Caco-2 (cell line): ENCODE results near the gene SLIT2. TPM values are rescaled to one million over a fixed set of nuclear protein-coding genes. Genes with fewer than 3 reads are reported as not detected.

ENCODE experiments used
- BruUV-seq: library from RNA; stranded (reverse); fragments of 400-500 nt; replicated peaks from 2 replicates; lab custom pipeline; 2021; lab: Mats Ljungman, UMichigan
- CTCF ChIA-PET: fragments of 300-600 bp; sonication (Branson Sonifier 250); formaldehyde crosslinking; loops from one replicate; lab custom pipeline; 2022; ENCODE audit warnings: antibody characterized with exemption; lab: Charles Lee
- POLR2A ChIA-PET: fragments of 300-600 bp; sonication (Branson Sonifier 250); formaldehyde crosslinking; loops from one replicate; lab custom pipeline; 2022; ENCODE audit warnings: antibody characterized with exemption; lab: Charles Lee
- DNase-seq, 2 experiments: peaks; one replicate each; pipeline versions ENCODE4 v3.0.0 to v3.0.0-alpha.2; 2020 to 2022
- H3K27me3 ChIP-seq: replicated peaks from 2 replicates; pipeline ENCODE4 v1.6.0; 2011; ENCODE audit warnings: low read length; ENCODE audit not compliant: control insufficient read depth, insufficient read depth
- H3K36me3 ChIP-seq: 2 replicates; pipeline ENCODE4 v1.5.1; 2011; ENCODE audit warnings: low read length; ENCODE audit not compliant: control insufficient read depth, insufficient read depth
- H3K4me1 ChIP-seq: fragments of 250-450 bp; sonication (Bioruptor Pico); 2 replicates; pipeline ENCODE4 v1.5.1; 2020; ENCODE audit warnings: mild to moderate bottlenecking
- H3K4me3 ChIP-seq: 2 replicates; pipeline ENCODE4 v1.5.1; 2011; ENCODE audit warnings: low read depth, mild to moderate bottlenecking, control low read depth, low read length
- H3K9me3 ChIP-seq: fragments of 250-450 bp; sonication (Bioruptor Pico); 2 replicates; pipeline ENCODE4 v1.5.1; 2020; ENCODE audit warnings: mild to moderate bottlenecking, moderate library complexity
- H3K27ac Mint-ChIP-seq: one replicate; pipeline ENCODE4 v1.8.0; 2022; ENCODE audit warnings: mixed read lengths; ENCODE audit not compliant: unreplicated experiment
- H3K27me3 Mint-ChIP-seq: one replicate; pipeline ENCODE4 v1.8.0; 2022; ENCODE audit warnings: mixed read lengths; ENCODE audit not compliant: insufficient read depth, unreplicated experiment
- H3K36me3 Mint-ChIP-seq: one replicate; pipeline ENCODE4 v1.8.0; 2022; ENCODE audit warnings: mild to moderate bottlenecking, mixed read lengths; ENCODE audit not compliant: insufficient read depth, unreplicated experiment
- H3K4me1 Mint-ChIP-seq: one replicate; pipeline ENCODE4 v1.8.0; 2022; ENCODE audit warnings: low read depth, mixed read lengths; ENCODE audit not compliant: unreplicated experiment
- H3K4me3 Mint-ChIP-seq: one replicate; pipeline ENCODE4 v1.8.0; 2022; ENCODE audit warnings: mild to moderate bottlenecking, moderate library complexity, mixed read lengths; ENCODE audit not compliant: unreplicated experiment
- H3K9me3 Mint-ChIP-seq: one replicate; pipeline ENCODE4 v1.8.0; 2022; ENCODE audit warnings: mixed read lengths; ENCODE audit not compliant: unreplicated experiment
- CTCF ChIP-seq, 2 experiments: fragments of 200-600 bp in 1 of 2; IDR thresholded peaks; 1 replicate in 1 of 2; 2 replicates in 1 of 2; pipeline versions ENCODE4 v1.5.1 to v1.8.0; 2011 to 2022; ENCODE audit warnings: antibody characterized with exemption in 1 of 2, control low read depth in 1 of 2, inconsistent platforms in 1 of 2, low read depth in 1 of 2, low read length in 1 of 2, mild to moderate bottlenecking in 1 of 2, moderate library complexity in 1 of 2; ENCODE audit not compliant: insufficient read depth in 1 of 2, severe bottlenecking in 1 of 2, unreplicated experiment in 1 of 2
- intact Hi-C: fragments of 100-400 bp; cut with micrococcal nuclease; formaldehyde crosslinking; loops from one replicate; pipeline ENCODE4 v1.10.0; 2022; ENCODE audit not compliant: unreplicated experiment
- total RNA-seq: library from RNA; stranded (reverse); gene quantifications from 2 replicates; pipeline ENCODE4 v1.2.3, GENCODE V29; 2022

Gene SLIT2
- total RNA-seq, 1 experiment from 2014 or later = 0.68 TPM

- intact Hi-C loops = no loop called here
- H3K27me3 ChIP-seq = no peaks in the 10 kb centered on the region; the same call in 1 of the 2 replicates
- Mint-ChIP-seq H3K36me3 (peaks cover 6% of the 10 kb centered on the region), H3K4me3 (no peak overlapping the region), H3K9me3 (no peaks in the 10 kb centered on the region), H3K27me3 (peaks cover 3% of the 10 kb centered on the region), H3K4me1 (no peaks in the 10 kb centered on the region), H3K27ac (no peak overlapping the region)
- no peaks in the 10 kb centered on the region for H3K36me3 ChIP-seq
- POLR2A ChIA-PET = no interaction called here
- H3K4me1 ChIP-seq = no peaks in the 10 kb centered on the region
- no peak for DNase-seq
- CTCF ChIA-PET = no interaction called here
- no TSS peak for BruUV-seq
- TF ChIP-seq CTCF (IDR thresholded peaks at IDR 0.05; ENCODE audit: insufficient read depth in 1 of 2, low read depth in 1 of 2, low read length in 1 of 2, severe bottlenecking in 1 of 2, unreplicated experiment in 1 of 2) = no peak
- no peak overlapping the region for H3K4me3 ChIP-seq
- H3K9me3 ChIP-seq = no peaks in the 10 kb centered on the region
Observed at GRCh38 chr4:20255823-20256222, 4.1 kb downstream of the SLIT2 start.

GRCh38 chr4:20256381-20256881 lies 4.7 kb downstream of the SLIT2 start:
- H3K4me3 ChIP-seq = no peak overlapping the region
- no TSS peak for BruUV-seq
- Mint-ChIP-seq H3K4me1 (no peaks in the 10 kb centered on the region), H3K4me3 (no peak overlapping the region), H3K36me3 (peaks cover 6% of the 10 kb centered on the region), H3K9me3 (no peaks in the 10 kb centered on the region), H3K27me3 (no peaks in the 10 kb centered on the region), H3K27ac (no peak overlapping the region)
- H3K9me3 ChIP-seq = no peaks in the 10 kb centered on the region
- ChIA-PET POLR2A (no interaction called here), CTCF (no interaction called here)
- DNase-seq = no peak
- H3K27me3 ChIP-seq = no peaks in the 10 kb centered on the region; the same call in 1 of the 2 replicates
- no peaks in the 10 kb centered on the region for H3K4me1 ChIP-seq
- no peak for TF ChIP-seq CTCF (IDR thresholded peaks at IDR 0.05; ENCODE audit: insufficient read depth in 1 of 2, low read depth in 1 of 2, low read length in 1 of 2, severe bottlenecking in 1 of 2, unreplicated experiment in 1 of 2)
- H3K36me3 ChIP-seq = no peaks in the 10 kb centered on the region
- intact Hi-C loops = no loop called here

- Mint-ChIP-seq H3K4me3 (no peak overlapping the region), H3K27me3 (peaks cover 4% of the 10 kb centered on the region), H3K9me3 (no peaks in the 10 kb centered on the region), H3K36me3 (no peaks in the 10 kb centered on the region), H3K4me1 (no peaks in the 10 kb centered on the region), H3K27ac (no peak overlapping the region)
- TF ChIP-seq CTCF (IDR thresholded peaks at IDR 0.05; ENCODE audit: insufficient read depth in 1 of 2, low read depth in 1 of 2, low read length in 1 of 2, severe bottlenecking in 1 of 2, unreplicated experiment in 1 of 2) = no peak
- DNase-seq = no peak
- no peaks in the 10 kb centered on the region for H3K27me3 ChIP-seq
- no peaks in the 10 kb centered on the region for H3K4me1 ChIP-seq
- CTCF ChIA-PET = no interaction called here
- no peak overlapping the region for H3K4me3 ChIP-seq
- POLR2A ChIA-PET = no interaction called here
- BruUV-seq = no TSS peak
- intact Hi-C loops = no loop called here
- no peaks in the 10 kb centered on the region for H3K36me3 ChIP-seq
- H3K9me3 ChIP-seq = no peaks in the 10 kb centered on the region
Observed at GRCh38 chr4:20259707-20260106, 8.0 kb downstream of the SLIT2 start.
